NOMO-1 (cell line): Measurements from ENCODE around the gene SURF2.
"Not testable (repeated sequence)": the region's sequence is repeated elsewhere in the genome, so short reads cannot be mapped to it uniquely, and the experiment has no call there.

Experiments used
- DNase-seq, 2 experiments: peaks; one replicate each; lab custom pipeline; 2025; ENCODE audit not compliant: unreplicated experiment in 2 of 2; lab: John Stamatoyannopoulos, UW

The SURF2 gene

DNA sequence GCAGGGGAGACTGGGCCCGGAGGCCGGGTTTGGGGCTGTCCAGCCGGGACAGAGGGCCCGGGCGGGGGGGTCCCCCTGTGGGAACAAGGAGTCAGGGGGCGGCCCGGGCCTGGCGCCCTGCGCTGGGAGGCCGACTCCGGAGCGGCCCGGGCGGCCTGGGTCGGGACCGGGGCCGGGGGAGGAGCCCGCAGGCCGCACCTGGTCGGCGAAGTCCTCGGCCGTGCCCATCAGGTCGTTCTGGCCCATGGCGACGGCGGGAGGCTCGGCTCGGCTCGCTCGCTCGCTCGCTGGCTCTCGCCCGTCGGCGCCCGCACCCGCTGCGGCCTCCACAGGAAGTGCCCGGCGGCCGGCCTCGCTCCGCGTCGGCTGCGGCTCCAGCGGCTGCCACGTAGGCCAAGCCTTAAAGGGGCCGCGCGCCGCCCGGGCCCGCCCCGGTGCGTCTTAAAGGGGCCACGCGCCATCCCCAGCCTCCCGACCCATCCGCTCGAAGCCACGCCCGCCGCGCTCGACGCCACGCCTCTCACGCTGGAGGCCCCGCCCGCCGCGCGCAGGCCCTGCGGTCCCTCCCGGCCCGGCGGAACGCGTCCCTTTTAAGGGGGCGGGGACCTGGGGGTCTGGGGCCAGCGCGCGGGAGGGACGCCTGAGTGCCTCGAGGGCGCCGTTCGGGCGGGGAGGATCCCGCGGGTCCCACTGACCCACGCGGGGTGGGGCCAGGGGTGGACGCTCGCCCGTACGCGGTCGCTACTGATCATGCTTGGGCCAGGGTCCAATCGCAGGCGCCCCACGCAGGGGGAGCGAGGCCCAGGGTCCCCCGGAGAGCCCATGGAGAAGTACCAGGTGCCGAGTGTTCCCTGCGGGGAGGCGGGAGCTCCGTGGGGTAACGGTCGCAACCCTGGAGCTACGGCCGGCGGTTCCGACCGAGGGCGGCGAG is 19.6 kb downstream of the SURF2 start, which contains the start of the genes STKLD1 and SURF4:
STKLD1 (plus strand) TSS at position 643 of the 931 bp plus-strand sequence; CDS start at position 751, 108 bp downstream.
SURF4 (minus strand) TSS at position 337 of the 931 bp plus-strand sequence; CDS start at position 246, 91 bp downstream.
- DNase-seq, result peak; percentile 91 to 96

DNA sequence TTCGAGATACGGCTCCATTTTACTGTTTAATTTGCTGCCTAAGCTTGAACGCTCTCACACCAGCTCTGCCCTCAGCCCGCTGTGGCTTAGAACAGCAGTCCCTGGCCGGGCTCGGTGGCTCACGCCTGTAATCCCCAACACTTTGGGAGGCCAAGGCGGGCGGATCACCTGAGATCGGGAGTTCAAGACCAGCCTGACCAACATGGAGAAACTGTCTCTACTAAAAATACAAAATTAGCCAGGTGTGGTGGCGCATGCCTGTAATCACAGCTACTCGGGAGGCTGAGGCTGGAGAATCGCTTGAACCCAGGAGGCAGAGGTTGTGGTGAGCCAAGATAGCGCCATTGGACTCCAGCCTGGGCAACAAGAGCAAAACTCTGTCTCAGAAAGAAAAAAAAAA is 20.9 kb downstream of the SURF2 start:
- DNase-seq, result not testable (repeated sequence)

DNA sequence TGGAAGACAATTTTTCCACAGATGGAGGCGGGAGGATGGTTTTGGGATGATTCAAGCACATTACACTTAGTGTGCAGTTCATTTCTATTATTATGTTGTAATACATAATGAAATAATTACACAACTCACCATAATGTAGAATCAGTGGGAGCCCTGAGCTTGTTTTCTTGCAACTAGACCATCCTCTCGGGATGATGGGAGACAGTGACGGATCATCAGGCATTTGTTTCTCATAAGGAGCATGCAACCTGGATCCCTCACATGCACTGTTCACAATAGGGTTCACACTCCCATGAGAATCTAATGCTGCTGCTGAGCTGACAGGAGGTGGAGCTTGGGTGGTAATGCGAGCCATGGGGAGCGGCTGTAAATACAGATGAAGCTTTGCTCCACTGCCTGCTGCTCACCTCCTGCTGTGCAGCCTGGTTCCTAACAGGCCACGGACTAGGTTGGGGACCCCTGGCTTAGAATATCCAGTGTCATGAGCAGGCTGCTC is 21.4 kb downstream of the SURF2 start:
- DNase-seq, result no peak

DNA sequence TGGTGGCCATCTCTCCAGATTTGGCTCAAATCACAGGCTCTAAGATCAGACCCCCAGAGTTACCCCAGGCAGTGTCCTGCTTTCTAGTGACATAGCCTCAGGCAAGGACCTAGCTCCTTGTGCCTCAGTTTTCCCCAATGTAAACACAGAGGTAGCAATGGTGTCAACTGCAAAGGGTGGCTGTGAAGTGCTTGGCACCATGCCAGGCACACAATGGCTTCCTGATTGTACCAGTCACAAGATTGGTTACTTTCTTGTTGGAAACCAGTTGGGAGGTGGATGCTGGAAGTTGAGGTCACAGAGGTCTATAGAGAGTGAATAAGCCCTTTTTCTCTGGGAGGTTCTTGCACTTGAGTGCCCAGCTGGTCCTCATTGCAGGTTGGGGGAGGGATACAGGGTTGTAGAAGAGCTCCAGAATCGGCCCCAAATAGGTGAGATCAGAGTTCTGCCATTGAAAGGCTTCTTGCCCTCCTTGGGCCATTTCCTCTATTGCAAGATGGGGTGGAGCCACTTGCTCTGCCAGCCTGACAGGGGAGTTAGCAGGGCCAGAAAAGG is 22.1 kb downstream of the SURF2 start:
- no peak for DNase-seq

DNA sequence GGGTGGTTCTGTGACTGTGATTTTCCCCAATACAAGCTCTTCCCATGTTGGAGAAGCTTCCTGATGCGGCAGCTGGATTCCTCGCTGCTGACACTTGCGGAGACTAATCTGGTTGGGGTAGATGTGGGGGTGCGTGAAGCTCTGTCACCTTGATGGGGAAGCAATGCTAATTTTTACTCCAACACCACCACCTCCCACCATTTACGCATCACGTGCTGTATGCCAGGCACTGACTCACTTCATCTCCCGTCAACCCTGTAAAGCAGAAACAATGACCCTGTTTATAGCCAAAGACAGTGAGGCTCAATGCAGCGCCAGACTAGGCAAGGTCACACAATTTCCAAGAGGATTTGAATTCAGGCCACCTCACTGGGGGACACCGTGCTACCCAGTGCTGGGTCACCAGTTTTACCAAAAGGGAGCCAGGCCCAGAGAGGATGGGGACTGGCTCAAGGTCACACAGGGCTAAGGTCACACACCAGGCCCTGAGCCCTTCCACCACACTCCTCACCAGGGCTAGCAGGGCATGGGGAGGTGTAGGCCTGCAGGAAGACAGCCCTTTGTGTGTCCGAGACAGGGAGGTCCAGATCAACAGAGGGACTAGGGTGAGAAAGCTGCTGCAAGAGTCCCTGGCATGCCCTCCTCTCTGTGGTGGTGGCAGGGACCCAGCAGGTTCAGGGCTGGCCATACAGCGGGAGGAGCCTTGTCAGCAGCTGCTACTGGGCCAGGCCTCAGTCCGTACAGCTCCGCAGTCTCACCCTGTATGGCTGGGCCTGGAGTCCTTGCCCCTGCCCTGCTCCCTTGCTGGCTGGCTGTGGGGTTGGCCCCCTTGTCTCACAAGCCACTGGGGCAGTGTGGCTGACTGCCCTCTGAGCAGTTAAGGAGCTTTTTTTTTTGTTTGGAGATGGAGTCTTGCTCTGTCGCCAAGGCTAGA is 23.1 kb downstream of the SURF2 start:
- no peak for DNase-seq

DNA sequence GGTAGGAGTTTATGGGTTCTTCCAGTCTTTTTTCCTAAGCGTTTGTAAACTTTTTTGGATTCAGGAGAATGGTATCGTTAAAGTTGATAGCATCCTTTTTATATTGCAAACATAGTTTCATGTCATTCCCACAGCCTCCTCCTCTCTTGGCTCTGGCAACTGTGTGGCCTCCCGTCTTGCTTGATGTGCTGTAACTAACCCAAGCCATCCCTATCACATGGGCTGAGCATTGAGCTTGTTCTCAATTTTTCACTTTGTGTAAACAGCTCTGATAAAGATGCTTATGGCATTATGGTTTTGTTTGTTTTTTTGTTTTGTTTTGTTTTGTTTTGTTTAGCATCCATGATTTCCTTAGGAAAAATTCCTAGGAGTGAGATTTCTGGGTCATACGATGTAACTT is 24.4 kb downstream of the SURF2 start:
- DNase-seq, result no peak

DNA sequence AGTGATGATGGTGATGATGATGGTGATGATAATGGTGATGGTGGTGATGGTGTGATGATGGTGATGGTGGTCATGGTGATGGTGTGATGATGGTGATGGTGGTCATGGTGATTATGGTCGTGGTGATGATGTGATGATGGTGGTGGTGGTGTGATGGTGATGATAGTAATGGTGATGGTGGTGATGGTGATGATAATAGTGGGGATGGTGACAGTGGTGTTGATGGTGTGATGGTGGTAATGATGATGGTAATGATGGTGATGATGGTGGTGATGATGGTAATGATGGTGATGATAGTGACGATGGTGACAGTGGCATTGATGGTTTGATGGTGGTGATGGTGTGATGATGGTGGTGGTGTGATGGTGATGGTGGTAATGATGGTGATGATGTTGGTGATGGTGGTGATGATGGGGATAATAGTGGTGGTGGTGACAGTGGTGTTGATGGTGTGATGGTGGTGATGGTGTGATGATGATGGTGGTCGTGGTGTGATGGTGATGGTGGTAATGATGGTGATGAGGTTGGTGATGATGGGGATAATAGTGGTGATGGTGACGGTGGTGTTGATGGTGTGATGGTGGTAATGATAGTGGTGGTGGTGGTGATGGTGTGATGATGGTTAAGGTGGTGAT is 26.3 kb downstream of the SURF2 start:
- no peak for DNase-seq

DNA sequence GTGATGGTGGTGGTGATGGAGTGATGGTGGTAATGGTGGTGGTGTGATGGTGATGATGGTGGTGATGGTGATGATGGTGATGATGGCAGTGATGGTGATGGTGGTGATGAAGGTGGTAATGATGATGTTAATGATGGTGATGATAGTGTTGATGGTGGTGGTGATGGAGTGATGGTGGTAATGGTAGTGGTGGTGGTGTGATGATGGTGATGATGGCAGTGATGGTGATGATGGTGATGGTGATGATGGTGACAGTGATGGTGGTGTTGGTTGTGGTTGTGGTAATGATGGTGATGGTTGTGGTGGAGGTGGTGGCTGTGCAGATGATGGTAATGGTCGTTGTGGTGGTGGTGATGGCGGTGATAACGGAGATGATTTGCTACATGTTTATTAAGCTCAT is 27.1 kb downstream of the SURF2 start:
- DNase-seq, result no peak

DNA sequence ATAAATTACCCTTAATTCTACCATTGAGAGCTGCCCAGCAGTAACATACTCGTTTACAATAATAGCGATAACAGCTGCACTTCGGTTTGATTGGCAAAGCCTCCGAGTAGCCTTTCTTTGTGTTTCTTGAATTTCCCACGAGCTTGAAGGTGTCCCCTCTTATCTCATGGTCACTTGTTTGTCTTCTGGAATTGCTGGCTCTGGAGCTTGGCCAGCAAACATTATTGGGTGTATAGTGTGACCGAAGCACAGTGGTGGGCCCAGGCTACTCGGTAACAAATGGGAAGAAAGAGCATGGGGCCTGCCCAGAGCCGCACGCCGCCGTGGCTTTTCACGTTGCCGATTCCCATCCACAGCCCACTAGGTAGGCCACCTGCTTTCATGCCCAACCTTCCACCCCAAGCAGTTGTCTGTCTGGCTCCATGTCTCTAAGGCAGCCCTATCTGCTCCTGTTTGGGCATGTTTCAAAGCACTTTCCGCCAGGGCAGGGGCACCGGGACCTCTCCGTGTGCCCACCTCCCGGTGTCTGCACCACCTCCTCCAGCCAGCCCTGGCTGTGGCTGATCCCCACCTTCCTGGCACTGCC is 28.5 kb downstream of the SURF2 start:
- DNase-seq, result no peak

DNA sequence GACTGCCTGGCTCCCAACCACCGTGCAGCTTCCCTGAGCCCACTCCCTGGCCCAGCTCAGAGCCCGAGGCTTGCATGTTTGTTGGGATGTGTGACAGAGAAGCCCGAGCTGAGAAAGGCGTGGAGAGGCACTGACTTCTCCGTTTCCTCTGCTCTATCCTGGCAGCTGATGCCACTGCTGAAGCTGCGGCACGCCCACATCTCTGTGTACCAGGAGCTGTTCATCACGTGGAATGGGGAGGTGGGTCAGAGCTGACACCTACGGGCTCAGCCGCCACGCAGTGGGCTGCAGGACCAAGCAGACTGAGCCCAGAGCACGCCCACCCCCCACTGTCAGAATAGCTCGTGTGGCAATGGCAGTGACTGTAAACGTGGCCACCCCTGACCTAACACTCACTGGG is 29.1 kb downstream of the SURF2 start:
- no peak for DNase-seq

DNA sequence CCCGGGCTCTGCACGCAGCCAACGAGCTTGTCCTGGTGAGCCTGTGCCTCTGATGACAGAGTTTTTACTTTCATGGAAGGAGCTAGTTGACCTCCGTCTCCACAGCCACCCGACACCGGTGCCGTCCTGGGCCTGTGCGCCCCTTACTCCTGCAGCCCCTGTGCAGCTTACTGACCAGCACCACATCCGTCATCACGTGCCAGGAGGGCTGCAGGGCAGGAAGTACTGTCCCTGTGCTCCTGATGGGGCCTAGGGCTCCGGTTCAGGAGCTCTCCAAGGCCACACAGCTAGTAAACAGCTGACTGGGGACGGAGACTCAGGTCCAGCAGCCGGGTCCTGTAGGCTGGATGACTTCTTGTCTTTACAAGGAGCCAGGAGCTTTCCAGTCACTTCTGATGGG is 30.0 kb downstream of the SURF2 start:
- DNase-seq, result no peak

DNA sequence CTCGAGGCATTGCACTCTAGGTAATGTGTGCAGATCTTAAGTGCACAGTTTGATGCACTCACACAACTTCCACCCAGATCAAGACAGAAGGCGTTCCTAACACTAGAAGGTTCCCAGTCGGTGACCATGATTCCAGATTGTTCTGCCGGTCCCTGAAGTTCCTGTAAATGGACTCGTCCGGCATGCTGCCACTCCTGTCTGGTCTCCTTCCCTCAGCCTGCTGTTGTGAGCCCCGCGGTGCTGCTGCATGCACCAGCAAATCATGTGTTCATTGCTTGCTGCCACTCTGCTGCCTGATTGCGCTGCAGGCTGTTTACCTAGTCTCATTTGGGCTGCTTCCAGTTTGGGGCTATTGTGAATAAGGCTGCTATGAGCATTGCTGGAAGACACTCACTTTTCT is 31.3 kb downstream of the SURF2 start:
- no peak for DNase-seq

DNA sequence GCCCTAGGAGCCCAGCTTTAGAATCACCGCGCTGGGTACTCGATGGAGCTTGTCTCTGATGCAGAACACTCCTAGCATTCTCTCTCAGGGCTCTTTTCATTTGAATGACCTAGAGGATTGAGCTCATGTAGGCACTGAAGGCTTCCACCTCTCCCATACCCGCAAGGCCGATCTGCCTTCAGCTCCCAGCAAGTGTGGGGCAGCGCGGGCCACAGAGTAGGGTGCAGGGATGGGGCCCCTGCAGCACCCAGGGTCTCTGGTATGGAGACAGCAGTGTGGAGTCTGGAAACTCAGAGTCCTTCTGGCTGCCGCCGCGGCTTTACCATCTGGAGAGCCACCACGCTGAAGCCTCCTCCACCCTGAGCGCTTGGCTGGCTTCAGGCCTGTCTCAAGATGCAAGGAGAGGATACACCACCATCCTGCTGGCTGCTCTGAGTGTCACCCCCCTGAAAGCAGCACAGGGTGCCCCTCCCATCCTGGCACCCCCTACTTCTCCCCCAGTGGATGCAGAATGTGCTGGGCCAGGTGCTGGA is 32.7 kb downstream of the SURF2 start:
- DNase-seq, result no peak

DNA sequence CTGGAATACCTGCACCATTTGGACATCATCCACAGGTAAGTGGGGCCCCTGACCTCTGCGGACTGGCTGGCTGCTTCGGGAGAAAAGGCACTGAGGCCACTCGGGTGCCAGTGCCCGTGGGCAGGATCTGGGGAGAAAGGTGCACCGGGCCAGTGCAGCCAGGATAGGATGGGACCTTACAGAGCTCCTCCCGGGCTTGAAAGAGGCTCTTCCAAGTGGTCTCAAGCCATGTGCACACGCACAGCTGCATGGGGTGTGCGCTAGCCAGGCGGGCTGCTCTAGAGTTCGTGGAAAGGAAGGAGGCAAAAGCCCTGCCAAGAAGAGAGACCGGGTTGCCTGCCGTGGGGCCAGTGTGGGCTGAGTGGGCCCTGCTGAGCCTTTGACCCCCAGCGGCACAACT is 33.2 kb downstream of the SURF2 start:
- no peak for DNase-seq

DNA sequence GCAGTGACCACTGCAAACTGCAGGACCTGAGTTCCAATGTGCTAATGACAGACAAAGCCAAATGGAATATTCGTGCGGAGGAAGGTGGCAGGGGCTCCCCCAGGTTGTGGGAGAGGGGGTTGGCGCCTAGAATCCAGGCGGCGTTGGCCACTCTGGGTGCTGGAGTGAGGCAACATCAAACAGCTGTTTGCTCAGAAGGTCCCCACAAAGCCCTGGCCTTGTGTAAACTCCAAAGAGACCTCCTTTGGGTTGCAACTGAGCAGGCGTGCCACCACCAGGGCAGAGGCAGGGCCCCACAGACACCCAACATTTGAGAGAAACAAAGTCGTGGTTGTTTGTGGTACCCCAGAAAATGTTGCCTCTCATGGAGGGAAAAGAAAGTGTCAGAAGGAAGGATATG is 34.4 kb downstream of the SURF2 start:
- DNase-seq, result no peak

DNA sequence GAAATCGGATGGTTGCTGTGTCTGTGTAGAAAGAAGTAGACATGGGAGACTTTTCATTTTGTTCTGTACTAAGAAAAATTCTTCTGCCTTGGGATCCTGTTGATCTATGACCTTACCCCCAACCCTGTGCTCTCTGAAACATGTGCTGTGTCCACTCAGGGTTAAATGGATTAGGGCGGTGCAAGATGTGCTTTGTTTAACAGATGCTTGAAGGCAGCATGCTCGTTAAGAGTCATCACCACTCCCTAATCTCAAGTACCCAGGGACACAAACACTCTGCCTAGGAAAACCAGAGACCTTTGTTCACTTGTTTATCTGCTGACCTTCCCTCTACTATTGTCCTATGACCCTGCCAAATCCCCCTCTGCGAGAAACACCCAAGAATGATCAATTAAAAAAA is 35.1 kb downstream of the SURF2 start:
- DNase-seq, result not testable (repeated sequence)

DNA sequence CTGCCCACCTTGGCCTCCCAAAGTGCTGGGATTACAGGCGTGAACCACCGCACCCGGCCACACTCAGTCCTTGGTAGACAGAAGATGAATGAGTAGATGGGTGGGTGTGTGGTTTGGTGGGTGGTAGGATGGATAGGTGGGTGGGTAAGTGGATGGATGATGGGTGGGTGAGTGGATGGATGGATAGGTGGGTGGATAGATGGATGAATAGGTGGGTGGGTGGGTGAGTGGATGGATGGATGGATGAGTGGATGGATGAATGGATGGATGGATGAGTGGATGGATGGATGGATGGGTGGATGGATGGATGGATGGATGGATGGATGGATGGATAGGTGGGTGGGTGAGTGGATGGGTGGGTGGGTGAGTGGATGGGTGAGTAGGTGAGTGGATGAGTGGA is 36.0 kb downstream of the SURF2 start:
- DNase-seq, result not testable (repeated sequence)

DNA sequence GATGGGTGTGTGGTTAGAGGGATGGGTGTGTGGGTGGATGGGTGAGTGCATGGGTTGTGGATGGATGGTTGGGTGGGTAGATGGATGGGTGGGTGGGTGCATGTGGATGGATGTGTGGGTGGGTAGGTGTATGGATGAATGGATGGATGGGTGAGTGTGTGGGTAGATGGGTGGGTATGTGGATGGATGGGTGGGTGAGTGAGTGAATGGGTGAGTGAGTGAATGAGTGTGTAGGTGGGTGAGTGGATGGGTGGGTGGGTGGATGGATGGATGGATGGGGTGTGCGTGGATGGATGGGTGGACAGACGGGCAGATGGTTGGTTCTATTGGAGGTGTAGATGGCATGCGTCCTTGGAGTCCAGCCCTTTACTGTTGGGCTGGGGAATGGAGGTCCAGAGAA is 37.0 kb downstream of the SURF2 start:
- no peak for DNase-seq

DNA sequence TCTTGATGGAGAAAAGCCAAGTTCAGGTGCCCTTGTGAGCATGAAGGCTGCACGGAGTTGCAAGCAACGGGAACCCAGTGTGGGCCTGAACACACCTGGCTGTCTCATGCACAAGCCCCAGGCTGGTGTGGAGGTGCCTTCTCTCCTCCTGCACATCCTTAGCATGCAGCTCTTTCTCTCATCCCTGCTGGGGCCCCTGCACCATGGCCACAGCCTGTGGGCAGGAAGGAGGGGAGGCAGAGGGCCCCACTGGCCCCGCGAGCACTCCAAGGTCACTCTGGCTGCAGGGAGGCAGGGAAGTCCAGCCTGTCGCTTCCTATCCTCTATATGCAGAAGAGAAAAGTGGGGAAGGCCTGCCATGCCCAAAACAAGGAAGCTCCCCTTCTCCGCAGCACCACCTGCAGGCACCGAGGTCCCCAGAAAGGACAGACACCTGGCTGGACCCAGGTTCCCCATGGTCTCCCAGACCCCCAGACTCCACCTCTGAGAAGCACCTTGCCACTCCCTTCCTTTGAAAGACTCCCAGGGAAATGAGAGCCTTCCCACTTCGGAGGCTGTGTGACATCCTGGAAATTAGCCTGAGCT is 38.4 kb downstream of the SURF2 start:
- DNase-seq, result no peak
